ENCODE measurements around the gene GSTO1.

The GSTO1 gene

DNA sequence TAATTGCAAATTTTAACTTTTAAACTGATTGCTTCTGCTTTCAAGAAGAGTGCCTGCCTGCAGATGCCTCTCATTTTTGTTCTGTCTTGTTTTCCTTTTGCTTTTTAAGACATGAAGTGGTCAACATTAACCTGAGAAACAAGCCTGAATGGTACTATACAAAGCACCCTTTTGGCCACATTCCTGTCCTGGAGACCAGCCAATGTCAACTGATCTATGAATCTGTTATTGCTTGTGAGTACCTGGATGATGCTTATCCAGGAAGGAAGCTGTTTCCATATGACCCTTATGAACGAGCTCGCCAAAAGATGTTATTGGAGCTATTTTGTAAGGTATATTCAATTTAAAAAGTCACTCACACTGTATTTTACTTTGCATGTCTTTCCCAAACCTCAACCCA, 23.1 kb downstream of the GSTO1 start:
- Histone ChIP-seq H3K4me3 (replicated peaks; ENCODE audit: low read depth, low read length) (no peak overlapping the region), H3K27me3 (replicated peaks; ENCODE audit: control insufficient read depth, insufficient read depth, low read length) (no peaks in the 10 kb centered on the region), H3K36me3 (ENCODE audit: control insufficient read depth, insufficient read depth, low read length) (no peaks in the 10 kb centered on the region)
- DNase-seq (ENCODE audit: extremely low read depth, insufficient read length) = no peak
- TF ChIP-seq, protein P1, sequence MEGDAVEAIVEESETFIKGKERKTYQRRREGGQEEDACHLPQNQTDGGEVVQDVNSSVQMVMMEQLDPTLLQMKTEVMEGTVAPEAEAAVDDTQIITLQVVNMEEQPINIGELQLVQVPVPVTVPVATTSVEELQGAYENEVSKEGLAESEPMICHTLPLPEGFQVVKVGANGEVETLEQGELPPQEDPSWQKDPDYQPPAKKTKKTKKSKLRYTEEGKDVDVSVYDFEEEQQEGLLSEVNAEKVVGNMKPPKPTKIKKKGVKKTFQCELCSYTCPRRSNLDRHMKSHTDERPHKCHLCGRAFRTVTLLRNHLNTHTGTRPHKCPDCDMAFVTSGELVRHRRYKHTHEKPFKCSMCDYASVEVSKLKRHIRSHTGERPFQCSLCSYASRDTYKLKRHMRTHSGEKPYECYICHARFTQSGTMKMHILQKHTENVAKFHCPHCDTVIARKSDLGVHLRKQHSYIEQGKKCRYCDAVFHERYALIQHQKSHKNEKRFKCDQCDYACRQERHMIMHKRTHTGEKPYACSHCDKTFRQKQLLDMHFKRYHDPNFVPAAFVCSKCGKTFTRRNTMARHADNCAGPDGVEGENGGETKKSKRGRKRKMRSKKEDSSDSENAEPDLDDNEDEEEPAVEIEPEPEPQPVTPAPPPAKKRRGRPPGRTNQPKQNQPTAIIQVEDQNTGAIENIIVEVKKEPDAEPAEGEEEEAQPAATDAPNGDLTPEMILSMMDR (IDR thresholded peaks at IDR 0.05; ENCODE audit: insufficient read depth, low read length, poor library complexity, severe bottlenecking) = no peak

DNA sequence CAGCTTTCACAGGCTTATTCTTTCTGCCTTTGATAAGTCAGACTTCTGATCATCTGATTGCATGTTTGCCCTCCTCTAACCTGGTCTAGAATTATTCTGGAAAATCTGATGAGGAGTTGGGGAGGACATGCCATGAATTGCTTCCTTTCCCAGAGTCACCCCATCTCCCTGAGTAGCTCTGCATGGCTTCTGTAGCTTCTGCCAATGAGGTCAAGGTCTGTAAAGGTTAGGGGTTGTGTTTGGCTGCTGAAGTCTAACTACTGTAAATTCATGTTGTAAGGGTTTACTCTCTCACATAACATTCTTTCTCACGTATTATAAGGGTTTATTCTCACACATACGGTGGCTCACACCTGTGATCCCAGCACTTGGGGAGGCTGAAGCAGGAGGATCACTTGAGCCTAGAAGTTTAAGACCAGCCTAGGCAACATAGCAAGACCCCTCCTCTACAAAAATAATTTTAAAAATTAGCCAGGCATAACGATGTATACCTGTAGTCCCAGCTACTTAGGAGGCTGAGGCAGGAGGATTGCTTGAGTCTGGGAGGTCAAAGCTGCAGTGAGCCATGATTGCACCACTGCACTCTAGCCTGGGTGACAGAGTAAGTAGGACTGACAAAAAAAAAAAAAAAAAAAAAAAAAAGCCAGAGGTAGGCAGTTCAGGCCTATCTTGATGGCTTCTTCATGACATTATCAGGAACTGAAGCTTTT, 25.0 kb downstream of the GSTO1 start:
- Histone ChIP-seq H3K4me3 (replicated peaks; ENCODE audit: low read depth, low read length) (no peak overlapping the region), H3K36me3 (ENCODE audit: control insufficient read depth, insufficient read depth, low read length) (no peaks in the 10 kb centered on the region), H3K27me3 (replicated peaks; ENCODE audit: control insufficient read depth, insufficient read depth, low read length) (no peaks in the 10 kb centered on the region)
- DNase-seq (ENCODE audit: extremely low read depth, insufficient read length) = no peak
- TF ChIP-seq, protein P1 (IDR thresholded peaks at IDR 0.05; ENCODE audit: insufficient read depth, low read length, poor library complexity, severe bottlenecking) = no peak

DNA sequence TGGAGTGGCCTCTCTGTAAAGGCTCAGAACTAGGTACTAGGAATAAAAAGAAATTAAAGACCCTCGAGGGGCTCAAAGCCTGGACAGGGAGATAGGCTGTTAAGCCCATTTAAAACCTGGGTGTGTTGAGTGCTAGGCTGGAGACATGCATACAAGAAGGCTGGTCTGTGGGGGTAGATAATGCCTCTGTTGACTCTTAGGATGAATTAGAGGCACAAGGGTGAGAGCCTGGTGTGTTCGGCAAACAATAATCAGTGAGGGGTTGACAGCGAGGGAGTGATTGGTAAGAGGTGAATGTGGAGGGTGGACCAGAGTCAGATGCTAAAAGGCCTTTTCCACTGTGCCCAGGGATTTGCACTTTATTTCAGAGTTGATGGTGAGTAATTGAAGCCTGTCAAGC, 27.0 kb downstream of the GSTO1 start:
- TF ChIP-seq, protein P1 (IDR thresholded peaks at IDR 0.05; ENCODE audit: insufficient read depth, low read length, poor library complexity, severe bottlenecking) = no peak

DNA sequence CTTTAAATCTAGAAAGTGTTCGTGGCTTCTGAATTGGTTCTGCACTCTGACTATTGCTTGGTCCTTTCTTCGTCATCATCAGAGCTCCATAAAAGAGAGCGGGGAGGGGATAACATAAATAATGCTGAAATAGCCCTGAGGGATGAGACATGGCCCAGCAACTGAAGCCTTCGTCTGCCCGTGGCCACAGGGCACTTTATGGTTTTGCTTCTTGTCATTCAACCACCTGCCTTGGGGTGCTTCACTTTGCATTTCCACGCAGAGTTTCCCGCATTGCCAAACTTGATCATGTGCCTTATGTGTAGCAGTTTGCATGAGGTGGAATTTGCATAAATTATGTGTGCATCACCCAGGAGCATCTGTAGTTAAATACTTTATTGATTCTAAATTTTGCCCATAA, 30.2 kb downstream of the GSTO1 start:
- no peaks in the 10 kb centered on the region for H3K36me3 ChIP-seq (ENCODE audit: control insufficient read depth, insufficient read depth, low read length)
- H3K4me3 ChIP-seq (replicated peaks; ENCODE audit: low read depth, low read length) = no peak overlapping the region
- DNase-seq (ENCODE audit: extremely low read depth, insufficient read length) = no peak
- TF ChIP-seq, protein P1 (IDR thresholded peaks at IDR 0.05; ENCODE audit: insufficient read depth, low read length, poor library complexity, severe bottlenecking) = no peak
- H3K27me3 ChIP-seq (replicated peaks; ENCODE audit: control insufficient read depth, insufficient read depth, low read length) = no peaks in the 10 kb centered on the region

More for the DNA sequence above, 27.0 kb downstream of the GSTO1 start:
- Histone ChIP-seq H3K36me3 (ENCODE audit: control insufficient read depth, insufficient read depth, low read length) (no peaks in the 10 kb centered on the region), H3K4me3 (replicated peaks; ENCODE audit: low read depth, low read length) (no peak overlapping the region), H3K27me3 (replicated peaks; ENCODE audit: control insufficient read depth, insufficient read depth, low read length) (no peaks in the 10 kb centered on the region)
- no peak for DNase-seq (ENCODE audit: extremely low read depth, insufficient read length)

DNA sequence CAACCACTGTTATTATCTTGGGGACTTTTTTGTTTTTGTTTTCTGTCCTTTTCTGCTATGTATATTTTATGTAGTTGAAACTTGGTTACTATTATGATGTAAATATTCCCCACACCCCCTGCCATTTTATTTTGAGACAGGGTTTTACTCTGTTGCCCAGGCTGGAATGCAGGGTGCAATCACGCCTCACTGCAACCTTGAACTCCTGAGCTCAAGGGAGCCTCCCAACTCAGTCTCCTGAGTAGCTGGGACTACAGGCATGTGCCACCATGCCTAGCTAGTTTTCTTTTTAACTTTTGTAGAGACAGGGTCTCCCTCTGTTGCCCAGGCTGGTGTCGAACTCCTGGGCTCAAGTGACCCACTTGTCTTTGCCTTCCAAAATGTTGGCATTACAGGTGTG, 32.2 kb downstream of the GSTO1 start:
- no peak for DNase-seq (ENCODE audit: extremely low read depth, insufficient read length)
- H3K4me3 ChIP-seq (replicated peaks; ENCODE audit: low read depth, low read length) = no peak overlapping the region
- H3K27me3 ChIP-seq (replicated peaks; ENCODE audit: control insufficient read depth, insufficient read depth, low read length) = no peaks in the 10 kb centered on the region
- no peaks in the 10 kb centered on the region for H3K36me3 ChIP-seq (ENCODE audit: control insufficient read depth, insufficient read depth, low read length)
- TF ChIP-seq, protein P1 (IDR thresholded peaks at IDR 0.05; ENCODE audit: insufficient read depth, low read length, poor library complexity, severe bottlenecking) = no peak

DNA sequence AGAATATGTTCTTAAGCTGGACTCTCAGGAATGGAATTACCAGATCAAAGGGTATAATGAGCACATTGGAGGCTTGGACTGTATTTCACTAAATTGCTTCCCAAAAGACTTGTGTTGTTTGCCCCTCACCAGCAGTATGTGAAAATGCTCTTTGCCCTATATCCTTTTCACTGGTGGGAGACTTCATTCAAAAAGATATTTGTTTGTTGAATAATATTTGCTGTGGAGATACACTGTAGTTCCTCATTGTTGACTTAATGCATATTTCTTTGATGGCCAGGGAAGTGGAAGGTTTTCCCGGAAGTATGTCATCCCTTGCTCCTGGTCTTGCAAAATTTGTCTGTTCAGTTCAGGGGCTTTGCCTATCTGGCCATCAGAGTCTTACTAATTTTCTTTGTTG, 33.7 kb downstream of the GSTO1 start:
- H3K27me3 ChIP-seq (replicated peaks; ENCODE audit: control insufficient read depth, insufficient read depth, low read length) = no peaks in the 10 kb centered on the region
- no peak for DNase-seq (ENCODE audit: extremely low read depth, insufficient read length)
- no peak overlapping the region for H3K4me3 ChIP-seq (replicated peaks; ENCODE audit: low read depth, low read length)
- TF ChIP-seq, protein P1 (IDR thresholded peaks at IDR 0.05; ENCODE audit: insufficient read depth, low read length, poor library complexity, severe bottlenecking) = no peak
- no peaks in the 10 kb centered on the region for H3K36me3 ChIP-seq (ENCODE audit: control insufficient read depth, insufficient read depth, low read length)
